GM21360 (cell line): Measurements from ENCODE around the gene ZNF501.

Source experiments
- ATAC-seq: cut with Tn5 transposase; IDR thresholded peaks from one replicate; pipeline ENCODE4 v1.9.1; 2021; ENCODE audit warnings: mild to moderate bottlenecking, moderate library complexity; ENCODE audit not compliant: unreplicated experiment

ZNF501 gene

DNA sequence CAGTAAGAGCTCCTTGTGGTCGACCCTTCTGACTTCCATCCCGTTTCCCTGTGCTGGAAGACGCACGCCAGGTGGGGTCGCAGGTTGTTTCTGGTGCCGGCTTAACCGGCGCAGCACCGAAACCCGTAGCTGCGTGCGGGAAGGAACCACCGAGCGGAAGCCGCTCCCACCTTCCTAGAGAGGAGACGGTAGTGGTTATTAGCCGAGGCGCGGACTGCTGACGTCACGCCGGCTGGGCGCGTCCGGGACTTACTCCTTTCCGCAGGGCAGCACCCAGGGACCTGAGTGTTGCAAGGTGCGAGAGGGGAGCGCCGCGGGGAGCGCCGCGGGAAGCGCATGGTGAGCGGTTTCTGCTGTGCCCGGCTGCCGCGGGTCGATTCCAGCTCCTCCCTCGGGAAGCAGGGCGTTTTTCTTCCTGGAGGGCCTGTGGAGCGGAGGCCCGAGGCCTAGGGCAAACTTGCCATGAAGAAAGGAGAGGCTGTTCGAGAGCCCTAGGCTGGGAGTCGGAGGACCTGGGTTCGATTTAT, at the start of gene ZNF501:
Gene ZNF501 (plus strand): TSS at position 252 of the 527 bp plus-strand sequence. CDS start 4,787 bp downstream, outside the sequence.
- no peak for ATAC-seq

DNA sequence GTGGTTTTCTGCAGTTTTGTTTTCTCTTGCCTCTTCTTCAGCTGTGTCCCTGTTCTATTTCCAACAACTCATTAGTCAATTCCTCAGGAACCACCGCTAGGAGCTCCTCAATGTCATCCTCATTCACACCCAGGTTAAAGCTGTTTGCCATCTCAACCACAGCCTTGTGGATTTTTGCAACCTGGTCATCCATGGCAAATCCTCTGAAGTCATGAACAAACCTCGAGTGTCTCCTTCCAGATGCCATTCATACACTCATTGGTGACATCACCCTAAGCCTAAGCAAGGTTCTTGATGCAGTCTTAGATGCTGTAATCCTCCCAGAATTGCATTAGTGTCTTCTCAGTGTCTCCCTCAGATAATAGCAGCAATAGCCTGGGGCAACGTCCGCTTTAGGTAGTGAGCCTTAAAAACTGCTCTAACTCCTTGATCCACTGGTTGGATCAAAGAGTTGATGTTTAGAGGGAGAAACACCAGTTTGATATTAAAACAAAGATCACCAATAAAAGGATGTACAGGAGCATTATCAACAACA, 48.4 kb upstream of the ZNF501 start:
- no peak for ATAC-seq

DNA sequence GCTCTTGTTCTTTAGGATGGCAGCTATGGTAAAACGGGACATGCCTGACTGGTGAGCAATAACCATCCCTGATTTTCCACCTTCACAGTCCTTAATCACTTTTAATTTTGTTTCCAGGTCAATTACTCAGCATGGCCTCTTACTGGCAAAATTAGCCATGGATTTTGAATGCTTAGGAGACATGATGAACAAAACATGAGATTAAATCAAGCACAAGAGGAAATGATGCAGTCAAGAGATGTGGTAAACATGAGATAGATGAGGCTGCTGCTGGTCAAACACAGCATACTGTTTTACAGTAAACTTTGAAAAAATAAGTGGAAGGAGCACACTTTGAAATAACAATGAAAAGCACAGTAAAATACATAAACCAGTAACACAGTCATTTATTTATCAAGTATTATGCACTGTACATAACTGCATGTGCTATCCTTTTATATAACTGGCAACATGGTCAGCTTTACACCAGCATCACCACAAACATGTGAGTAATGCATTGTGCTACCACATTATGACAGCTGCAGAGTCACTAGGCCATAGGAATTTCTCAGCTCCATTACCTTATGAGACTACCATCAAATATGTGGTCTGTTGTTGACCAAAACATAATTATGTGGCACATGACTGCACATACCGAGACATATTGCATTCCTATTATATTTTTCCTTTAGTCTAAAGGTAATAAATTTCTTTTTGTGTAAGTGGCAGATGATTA, 47.1 kb upstream of the ZNF501 start:
- no peak for ATAC-seq

DNA sequence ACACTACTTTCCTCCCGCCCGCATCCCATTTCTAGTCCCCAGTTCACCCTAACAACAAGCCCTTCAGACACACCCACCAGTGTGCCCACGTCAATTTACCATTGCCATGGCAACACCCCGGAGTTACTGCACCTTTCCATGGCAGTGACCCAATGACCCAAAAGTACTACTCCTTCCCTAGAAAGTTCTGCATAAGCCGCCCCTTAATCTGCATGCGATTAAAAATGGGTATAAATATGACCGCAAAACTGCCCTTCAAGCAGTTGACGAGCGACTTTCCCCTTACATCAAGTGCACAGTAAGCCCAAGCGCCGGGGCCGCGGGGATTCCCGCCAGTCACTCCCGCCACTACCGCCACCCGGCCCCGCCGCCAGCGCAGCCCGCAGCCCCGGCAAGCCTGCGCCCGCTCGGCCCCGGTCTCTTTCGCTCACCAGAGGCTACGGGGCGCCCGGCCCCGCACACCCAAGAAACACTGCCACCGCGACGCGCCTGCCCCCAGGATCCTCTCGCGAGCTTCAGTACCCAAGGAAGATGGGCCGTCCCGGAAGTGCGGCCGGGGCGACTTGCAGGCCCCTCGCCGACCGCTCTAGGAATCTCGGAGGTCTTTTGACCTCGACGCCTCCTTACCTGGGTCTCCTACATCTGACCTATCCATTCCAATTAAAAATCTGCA, 44.2 kb upstream of the ZNF501 start:
- no peak for ATAC-seq

DNA sequence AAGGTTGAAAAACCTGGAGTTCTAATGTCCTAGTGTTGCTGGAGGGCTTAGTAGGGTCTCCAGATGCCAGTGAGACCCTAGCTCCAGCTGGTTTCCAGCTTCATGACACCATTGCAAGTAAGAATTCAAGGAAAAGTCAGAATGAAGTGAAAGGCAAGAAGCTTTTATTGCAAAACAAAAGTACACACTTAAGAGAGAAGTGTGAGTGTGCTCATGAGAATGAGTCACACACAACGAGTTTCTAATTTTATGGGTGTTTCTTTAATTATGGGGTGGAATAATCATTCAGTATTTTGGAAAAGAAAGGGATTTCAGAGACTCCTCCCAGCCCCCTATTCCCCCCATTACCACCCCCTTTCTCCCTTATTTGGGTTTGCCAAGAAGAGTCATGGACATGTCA, 41.5 kb upstream of the ZNF501 start:
- no peak for ATAC-seq

DNA sequence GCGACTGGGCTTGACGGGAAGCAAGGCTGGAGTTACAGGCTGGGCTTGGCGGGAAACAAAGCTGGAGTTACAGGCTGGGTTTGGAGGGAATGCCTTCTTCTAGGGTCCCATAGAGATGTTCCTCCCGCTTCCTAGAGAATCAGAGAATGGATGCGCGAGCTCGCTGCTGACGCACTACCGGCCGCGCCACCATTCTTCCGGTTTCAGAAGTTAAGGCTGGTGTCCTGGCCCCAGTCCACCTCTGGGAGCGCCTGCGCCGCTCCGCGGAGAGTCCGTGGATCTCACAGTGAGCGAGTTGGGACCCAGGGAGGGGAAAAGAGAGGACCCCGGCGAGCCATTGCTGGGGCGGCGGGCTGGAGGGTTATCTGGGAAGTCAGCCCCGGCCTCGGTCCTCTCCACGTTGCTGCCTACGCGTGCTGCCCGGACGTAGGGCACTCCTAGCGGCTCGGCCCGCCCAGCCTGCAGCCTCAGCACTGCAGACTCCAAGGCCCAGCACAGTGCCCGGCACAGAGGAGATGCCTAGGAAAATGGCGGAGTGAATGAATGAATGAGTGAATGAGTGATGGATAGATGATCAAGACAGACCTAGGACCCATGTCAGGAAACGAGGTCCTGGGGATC, 16.9 kb upstream of the ZNF501 start, which contains the start of gene ZNF502:
Gene ZNF502 (plus strand): TSS at position 206 of the 621 bp plus-strand sequence. CDS start 7,602 bp downstream, outside the sequence.
- peak; percentile 52 for ATAC-seq

DNA sequence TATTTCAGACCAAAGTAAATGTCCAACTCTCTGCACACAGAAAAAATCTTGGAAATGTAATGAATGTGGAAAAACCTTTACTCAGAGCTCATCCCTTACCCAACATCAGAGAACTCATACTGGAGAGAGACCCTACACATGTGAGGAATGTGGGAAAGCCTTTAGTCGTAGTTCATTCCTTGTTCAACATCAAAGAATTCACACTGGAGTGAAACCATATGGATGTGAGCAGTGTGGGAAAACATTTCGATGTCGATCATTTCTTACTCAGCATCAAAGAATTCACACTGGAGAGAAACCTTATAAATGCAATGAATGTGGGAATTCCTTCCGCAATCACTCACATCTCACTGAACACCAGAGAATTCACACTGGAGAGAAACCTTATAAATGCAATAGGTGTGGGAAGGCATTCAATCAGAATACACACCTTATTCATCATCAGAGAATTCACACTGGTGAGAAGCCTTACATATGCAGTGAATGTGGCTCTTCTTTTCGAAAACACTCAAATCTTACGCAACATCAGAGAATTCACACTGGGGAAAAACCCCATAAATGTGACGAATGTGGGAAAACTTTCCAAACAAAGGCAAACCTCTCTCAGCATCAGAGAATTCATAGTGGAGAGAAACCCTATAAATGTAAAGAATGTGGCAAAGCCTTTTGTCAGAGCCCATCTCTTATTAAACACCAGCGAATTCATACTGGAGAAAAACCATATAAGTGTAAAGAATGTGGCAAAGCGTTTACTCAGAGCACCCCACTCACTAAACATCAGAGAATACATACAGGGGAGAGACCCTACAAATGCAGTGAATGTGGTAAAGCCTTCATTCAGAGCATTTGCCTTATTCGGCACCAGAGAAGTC, 8.0 kb upstream of the ZNF501 start:
- no peak for ATAC-seq

DNA sequence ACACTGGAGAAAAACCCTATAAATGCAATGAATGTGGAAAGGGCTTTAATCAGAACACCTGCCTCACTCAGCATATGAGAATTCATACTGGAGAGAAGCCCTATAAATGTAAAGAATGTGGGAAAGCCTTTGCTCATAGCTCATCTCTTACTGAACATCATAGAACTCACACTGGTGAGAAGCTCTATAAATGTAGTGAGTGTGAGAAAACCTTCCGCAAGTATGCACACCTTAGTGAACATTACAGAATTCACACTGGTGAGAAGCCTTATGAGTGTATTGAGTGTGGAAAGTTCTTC, 7.4 kb upstream of the ZNF501 start:
- ATAC-seq, result no peak

DNA sequence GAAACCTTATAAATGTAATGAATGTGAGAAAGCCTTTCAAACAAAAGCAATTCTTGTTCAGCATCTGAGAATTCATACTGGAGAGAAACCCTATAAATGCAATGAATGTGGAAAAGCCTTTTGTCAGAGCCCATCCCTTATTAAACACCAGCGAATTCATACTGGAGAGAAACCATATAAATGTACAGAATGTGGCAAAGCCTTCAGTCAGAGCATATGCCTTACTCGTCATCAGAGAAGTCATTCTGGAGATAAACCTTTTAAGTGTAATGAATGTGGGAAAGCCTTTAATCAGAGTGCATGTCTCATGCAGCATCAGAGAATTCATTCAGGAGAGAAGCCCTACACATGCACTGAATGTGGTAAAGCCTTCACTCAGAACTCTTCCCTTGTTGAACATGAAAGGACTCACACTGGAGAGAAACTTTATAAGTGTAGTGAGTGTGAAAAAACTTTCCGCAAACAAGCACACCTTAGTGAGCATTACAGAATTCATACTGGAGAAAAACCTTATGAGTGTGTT, 5.3 kb downstream of the ZNF501 start:
- no peak for ATAC-seq

DNA sequence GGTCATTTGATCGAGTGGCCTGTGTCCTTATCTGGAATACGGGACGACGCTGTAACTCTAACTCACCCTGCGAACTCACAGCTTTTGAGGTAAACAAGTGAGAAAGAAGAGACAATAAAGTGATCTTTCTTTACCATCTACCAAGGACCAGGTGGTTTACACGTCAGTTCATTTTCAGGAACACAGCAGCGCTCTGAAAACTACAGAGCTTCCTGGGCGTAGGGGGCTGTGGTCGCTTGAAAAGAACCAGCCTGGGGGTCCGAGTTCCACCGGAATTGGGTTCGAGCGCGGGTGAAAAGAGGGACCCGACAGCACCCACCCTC, 31.6 kb downstream of the ZNF501 start:
- ATAC-seq, result no peak

DNA sequence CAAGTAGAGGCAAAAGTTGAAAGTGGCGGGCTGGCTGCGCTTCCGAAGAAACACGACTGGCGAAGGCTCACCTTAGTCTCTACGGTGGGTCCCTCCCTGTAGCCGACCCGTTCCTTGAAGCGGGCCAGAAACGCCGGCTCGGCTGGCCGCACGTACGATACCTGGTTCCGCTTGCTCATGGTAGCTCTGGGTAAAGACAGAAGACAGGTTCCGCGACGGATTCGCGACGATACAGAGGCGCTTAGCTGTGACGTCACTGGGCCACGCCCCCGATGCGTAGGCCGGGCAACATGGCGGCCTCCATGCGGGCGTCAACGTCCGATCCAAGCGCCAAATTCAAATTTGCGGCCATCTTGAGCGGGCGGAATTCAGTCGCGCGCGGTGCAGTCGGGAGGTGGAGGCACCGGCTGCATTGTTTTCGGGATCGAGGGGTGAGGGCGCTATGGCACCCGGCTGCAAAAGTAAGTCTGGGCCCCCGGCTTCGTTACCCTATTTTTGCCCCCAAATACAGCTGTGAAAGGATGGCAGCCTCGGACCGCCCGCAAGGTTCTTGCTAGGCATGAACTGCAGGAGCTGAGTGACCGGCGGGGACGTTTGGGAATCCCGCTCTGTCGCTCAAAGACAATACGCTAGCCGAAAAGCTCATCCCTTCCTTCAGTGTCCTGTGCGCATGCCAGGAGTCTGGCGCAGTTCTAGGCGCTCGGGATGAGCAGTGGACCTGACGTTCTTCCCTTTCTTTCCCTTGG, 32.2 kb downstream of the ZNF501 start, which contains the start of the genes KIAA1143 and KIF15:
Gene KIAA1143 (minus strand): TSS at position 196 of the 746 bp plus-strand sequence. CDS start 17 bp downstream, at position 179.
Gene KIF15 (plus strand): TSS at position 371 of the 746 bp plus-strand sequence. CDS start 72 bp downstream, at position 443.
- peak; percentile 77 for ATAC-seq

DNA sequence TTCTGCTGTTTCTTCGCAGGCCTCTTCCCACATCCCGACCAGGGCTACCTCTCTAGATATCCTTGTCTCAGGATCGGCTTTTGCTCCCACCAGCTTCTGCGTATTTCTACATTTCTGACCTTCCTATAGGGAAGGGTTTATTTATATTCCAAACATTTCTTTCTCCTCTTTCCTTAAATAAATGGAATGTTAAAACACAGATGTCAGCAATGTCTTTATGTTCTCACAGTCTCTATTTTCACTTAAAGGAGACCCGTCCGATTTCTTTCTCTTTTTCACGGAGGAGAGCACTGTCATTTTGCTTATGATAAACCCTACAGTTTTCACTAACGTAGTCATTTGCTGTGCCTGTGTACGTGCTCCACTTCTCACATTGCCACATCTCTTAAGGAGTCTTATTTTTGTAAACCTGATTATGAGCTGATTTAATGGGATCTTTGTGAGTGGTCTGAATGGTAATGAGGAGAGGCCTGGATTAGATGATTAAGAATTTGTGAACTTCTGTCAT, 32.8 kb downstream of the ZNF501 start:
- no peak for ATAC-seq

DNA sequence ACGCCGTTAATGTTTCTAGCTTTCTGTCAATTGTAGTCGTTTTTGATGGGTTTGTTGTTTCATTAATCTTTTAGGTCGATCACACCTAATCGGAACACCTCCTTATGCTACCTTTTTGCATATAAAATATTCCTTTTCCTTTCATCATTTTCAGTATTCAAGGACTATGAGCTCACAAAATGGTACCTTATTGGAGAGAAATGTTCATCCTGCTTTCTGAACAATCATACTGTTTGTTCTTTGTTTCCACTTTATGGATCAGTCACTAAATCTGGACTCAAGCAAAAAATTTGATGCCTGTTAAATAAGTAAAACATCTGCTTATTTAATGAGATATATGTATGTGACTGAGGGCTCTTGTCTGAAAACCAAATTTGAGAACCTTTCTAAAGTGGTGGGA, 33.3 kb downstream of the ZNF501 start:
- no peak for ATAC-seq

DNA sequence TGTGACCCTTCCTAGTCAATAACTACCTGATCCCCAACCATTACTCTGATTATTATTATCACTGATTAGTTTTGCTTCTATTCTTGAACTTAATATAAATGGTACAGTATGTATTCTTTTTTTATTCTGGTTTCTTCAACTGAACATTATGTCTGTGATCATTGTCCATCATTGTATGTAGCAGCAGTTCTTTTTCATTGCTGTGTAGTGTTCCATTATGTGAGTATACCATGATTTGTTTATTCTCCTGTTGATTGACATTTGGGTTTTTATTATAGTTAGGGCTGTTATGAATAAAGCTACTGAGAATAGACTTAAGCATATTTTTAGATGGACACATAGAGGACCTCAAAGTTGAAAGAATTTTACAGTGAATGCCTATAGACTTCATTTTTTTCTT, 34.8 kb downstream of the ZNF501 start:
- no peak for ATAC-seq

DNA sequence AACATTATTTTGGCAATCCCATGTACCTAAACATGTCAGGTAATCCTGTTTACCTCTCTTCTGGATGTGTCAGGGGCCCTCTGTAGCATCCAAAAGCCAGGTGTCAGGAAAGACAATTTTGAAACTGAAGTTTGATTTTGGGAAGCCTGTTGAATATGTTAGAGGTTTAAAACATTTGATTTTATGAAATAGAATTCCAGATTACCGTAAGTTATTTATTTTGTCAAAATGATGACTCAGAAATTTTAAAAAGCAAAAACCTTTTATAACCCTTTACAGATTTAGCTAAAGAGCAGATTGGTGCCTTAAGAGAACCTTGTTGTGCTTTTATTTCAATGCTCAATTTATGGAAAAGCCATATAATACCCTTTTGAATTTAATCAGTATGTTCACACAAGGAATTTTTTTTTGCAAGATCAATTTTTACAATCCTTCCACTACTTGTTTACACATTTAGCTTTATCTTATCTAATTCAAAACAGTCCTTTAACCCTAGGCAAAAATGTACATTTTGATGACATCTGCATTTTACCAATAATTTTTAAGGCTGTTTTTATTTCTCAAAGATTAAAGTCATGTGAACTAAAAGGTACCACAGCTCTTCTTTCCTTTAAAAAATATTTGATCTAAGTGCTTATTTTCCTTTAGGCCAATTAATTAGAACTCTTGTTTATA, 42.1 kb downstream of the ZNF501 start:
- no peak for ATAC-seq

DNA sequence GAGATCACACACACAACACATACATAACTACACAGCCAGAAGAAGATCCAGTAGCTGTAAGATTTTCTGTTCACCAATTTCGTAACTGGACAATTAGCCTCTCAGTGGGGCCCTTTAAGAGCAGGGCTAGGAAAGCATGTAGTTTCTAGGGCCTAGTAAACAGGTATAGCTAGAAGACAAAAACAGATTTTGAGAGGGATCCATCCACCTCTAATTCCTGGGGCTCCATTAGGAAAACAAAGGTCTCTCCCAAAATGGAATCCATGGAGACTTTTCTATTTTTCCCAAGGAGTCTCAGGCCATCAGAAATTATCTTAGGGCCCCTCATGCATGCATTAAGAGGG, 42.6 kb downstream of the ZNF501 start:
- no peak for ATAC-seq

DNA sequence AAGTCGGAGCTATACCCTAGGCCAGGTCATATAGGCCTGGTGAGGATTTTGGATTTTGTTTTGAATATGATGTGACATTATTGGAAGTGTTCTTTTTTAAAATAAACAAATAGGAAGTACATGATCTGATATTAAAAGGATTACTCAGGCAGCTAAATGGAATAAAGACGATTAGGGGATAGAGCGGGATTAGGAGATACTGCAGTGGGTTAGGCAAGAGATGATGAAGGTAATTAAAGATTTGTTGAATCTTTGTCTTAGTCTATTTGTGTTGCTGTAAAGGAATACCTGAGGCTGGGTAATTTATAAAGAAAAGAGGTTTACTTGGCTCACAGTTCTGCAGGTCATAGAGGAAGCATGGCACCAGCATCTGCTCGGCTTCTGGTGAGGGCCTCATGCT, 53.5 kb downstream of the ZNF501 start:
- ATAC-seq, result no peak
